NT2/D1 (cell line): ENCODE measurements around the gene ATP5MC2.
A peak's percentile ranks its signal among the peaks of the same experiment; 100 is the strongest.

Experiments
- DNase-seq: peaks from one replicate; pipeline ENCODE4 v3.0.0-alpha.2; 2011; ENCODE audit warnings: low read depth, low spot score
- H3K27me3 ChIP-seq: 2 replicates; pipeline ENCODE4 v1.6.0; 2011; ENCODE audit warnings: mild to moderate bottlenecking; ENCODE audit not compliant: insufficient read length, insufficient read depth
- H3K36me3 ChIP-seq: 2 replicates; pipeline ENCODE4 v1.6.1; 2011; ENCODE audit warnings: mild to moderate bottlenecking, low read length, mixed read lengths; ENCODE audit not compliant: insufficient read depth, insufficient read length
- H3K4me1 ChIP-seq: 2 replicates; pipeline ENCODE4 v1.5.1; 2011; ENCODE audit not compliant: insufficient read depth, insufficient read length
- H3K4me3 ChIP-seq: 2 replicates; pipeline ENCODE4 v1.5.1; 2011; ENCODE audit warnings: low read depth; ENCODE audit not compliant: insufficient read length
- H3K9ac ChIP-seq: 2 replicates; pipeline ENCODE4 v1.6.0; 2011; ENCODE audit warnings: low read depth; ENCODE audit not compliant: insufficient read length
- H3K9me3 ChIP-seq: 2 replicates; pipeline ENCODE4 v1.5.1; 2011; ENCODE audit warnings: mild to moderate bottlenecking, low read length; ENCODE audit not compliant: insufficient read depth
- SUZ12 ChIP-seq: IDR thresholded peaks from 2 replicates; pipeline ENCODE4 v1.6.1; 2011; ENCODE audit not compliant: insufficient read length, insufficient read depth; ENCODE audit errors: extremely low read depth
- YY1 ChIP-seq: IDR thresholded peaks from 2 replicates; pipeline ENCODE4 v1.6.1; 2011; ENCODE audit not compliant: insufficient read length, insufficient read depth
- ZNF274 ChIP-seq: IDR thresholded peaks from 2 replicates; pipeline ENCODE4 v1.6.1; 2011; ENCODE audit warnings: mild to moderate bottlenecking, low read depth, low read length

ATP5MC2 gene

DNA sequence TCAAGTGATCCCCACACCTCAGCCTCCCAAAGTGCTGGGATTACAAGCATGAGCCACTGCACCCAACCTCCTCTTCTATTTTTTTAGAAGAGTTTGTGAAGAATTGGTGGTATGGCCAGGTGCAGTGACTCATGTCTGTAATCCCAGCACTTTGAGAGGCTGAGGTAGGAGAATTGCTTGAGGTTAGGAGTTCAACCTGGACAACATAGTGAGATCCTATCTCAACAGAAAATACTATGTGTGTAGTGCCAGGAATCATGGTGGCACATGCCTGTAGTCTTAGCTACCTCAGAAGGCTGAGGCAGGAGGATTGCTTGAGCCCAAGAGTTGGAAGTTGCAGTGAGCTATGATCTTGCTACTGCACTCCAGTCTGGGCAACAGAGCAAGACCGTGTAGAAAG, 44.2 kb downstream of the ATP5MC2 start:
- TF ChIP-seq SUZ12 (no peak), YY1 (no peak), ZNF274 (no peak)
- Histone ChIP-seq H3K9ac (no peak overlapping the region), H3K4me3 (no peak overlapping the region), H3K9me3 (no peaks in the 10 kb centered on the region), H3K36me3 (no peaks in the 10 kb centered on the region), H3K4me1 (no peaks in the 10 kb centered on the region), H3K27me3 (no peaks in the 10 kb centered on the region)
- DNase-seq, result no peak

DNA sequence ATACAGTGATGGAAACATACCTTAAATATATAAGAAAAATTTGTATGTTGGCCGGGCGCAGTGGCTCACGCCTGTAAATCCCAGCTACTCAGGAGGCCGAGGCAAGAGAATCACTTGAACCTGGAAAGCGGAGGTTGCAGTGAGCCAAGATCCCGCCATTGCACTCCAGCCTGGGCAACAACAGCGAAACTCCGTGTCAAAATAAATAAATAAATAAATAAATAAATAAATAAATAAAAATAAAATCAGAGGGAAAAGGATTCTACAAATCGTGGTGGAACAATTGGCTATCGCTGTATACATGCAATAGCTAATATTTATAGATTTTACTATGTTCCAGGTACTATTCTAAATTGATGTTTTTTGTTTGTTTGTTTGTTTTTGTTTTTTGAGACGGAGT, 48.0 kb downstream of the ATP5MC2 start:
- H3K36me3 ChIP-seq, result no peaks in the 10 kb centered on the region
- H3K9me3 ChIP-seq, result no peaks in the 10 kb centered on the region
- H3K9ac ChIP-seq, result no peak overlapping the region
- TF ChIP-seq SUZ12 (no peak), YY1 (no peak), ZNF274 (no peak)
- H3K4me1 ChIP-seq, result no peaks in the 10 kb centered on the region
- no peak for DNase-seq
- no peaks in the 10 kb centered on the region for H3K27me3 ChIP-seq
- H3K4me3 ChIP-seq, result no peak overlapping the region

DNA sequence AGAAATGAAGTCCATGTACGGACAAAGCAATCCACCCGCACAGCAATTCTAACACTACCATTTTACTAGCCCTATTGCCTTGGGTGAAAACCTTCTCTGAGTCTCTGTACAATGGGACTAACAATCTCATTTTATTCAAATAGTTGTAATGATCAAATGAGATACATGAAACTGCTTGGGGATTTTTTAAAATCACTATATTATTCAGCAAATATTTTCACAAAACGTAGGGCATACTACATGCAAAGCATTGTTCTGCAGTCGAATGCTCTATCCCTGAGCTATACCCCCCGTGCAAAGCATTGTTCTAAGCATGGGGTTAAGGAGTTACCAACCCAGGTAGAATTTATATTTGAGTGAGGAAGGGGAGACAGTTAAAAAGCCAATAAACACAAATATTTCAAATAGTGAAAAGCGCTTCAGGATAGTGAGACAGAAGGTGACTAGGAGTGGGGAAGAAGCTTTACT, 49.1 kb downstream of the ATP5MC2 start:
- H3K4me1 ChIP-seq, result no peaks in the 10 kb centered on the region
- no peaks in the 10 kb centered on the region for H3K27me3 ChIP-seq
- H3K9ac ChIP-seq, result peak overlapping the region; percentile 92
- H3K9me3 ChIP-seq, result no peaks in the 10 kb centered on the region
- peak overlapping the region; percentile 71 for H3K4me3 ChIP-seq
- no peak for DNase-seq
- H3K36me3 ChIP-seq, result no peaks in the 10 kb centered on the region
- TF ChIP-seq ZNF274 (no peak), SUZ12 (no peak), YY1 (no peak)

DNA sequence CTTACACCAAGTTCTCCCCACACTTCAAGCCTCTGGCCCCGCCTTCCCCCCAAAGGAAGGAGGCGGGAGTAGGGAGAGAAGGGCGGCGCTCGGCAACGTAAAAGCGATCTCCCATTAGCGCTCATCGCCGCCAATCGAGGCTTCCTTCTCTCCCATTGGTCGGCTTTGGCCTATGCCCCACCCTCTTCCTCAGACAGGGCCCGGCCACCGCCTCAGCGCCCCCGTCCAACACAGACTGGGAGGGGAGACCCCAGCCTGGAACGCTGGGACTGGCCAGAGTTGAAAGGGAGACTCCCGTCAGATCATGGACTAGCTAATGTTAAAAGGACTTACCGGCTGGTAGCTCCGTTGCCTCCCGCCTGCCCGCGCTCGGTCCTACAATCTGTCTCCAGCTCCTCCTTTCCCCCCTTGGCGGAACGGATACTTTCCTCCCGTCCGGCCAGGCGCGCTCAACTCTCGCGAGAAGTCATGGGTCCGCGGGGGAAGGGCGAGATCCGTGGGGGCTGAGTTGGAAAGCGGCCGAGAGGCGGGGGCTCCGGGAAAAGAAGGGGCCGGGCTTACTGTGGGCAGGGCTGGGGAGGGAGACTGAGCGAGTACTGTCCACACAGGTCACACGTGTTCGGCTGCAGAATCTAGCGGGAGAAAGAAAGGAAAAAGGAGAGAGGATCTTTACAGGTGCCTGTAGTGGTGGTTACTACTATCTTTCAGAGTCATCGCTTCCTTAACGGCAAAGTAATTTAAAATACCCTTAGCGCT, 49.8 kb downstream of the ATP5MC2 start, which contains the start of gene ATF7:
ATF7 (minus strand) TSS at position 437 of the 756 bp plus-strand sequence. CDS start 25,382 bp downstream, outside the sequence.
- Histone ChIP-seq H3K4me3 (peak within 1 kb of the TSS; percentile 71), H3K27me3 (no peaks in the 10 kb centered on the region), H3K9ac (peak within 1 kb of the TSS; percentile 92), H3K36me3 (no peaks in the 10 kb centered on the region), H3K9me3 (no peaks in the 10 kb centered on the region), H3K4me1 (no peaks in the 10 kb centered on the region)
- DNase-seq, result peak; percentile 97
- TF ChIP-seq SUZ12 (no peak), ZNF274 (no peak), YY1 (no peak)

DNA sequence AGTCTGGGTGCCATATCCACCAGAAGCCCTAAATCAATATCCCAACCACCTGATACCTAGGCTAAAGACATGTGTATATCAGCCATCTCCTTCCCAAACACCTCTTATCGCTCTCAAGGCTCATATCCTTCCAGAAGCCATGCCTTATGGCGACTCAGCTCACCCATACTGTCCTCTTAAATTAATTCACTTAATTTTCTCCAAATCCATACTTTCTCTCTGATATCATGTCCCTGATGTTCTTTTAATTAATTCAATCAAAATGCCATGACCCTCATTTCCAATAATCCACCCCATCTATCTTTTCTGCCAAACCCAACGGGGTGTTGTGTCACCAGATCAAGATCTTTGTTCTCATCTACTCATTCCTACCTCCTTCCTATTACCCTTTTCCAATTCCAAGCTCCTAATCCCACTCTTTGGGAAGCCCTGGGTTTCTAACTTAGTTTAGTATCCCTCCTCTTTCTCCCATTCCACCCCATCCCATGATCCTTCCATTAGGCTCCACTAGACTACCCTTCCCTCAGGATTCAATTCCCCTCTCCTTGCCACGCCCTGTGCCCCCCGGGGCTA, 50.4 kb downstream of the ATP5MC2 start:
- peak overlapping the region; percentile 31 for H3K4me3 ChIP-seq
- no peaks in the 10 kb centered on the region for H3K36me3 ChIP-seq
- DNase-seq, result no peak
- H3K4me1 ChIP-seq, result no peaks in the 10 kb centered on the region
- no peak for TF ChIP-seq YY1
- TF ChIP-seq ZNF274, result no peak
- no peak for TF ChIP-seq SUZ12
- H3K27me3 ChIP-seq, result no peaks in the 10 kb centered on the region
- no peaks in the 10 kb centered on the region for H3K9me3 ChIP-seq
- H3K9ac ChIP-seq, result peak overlapping the region; percentile 14

DNA sequence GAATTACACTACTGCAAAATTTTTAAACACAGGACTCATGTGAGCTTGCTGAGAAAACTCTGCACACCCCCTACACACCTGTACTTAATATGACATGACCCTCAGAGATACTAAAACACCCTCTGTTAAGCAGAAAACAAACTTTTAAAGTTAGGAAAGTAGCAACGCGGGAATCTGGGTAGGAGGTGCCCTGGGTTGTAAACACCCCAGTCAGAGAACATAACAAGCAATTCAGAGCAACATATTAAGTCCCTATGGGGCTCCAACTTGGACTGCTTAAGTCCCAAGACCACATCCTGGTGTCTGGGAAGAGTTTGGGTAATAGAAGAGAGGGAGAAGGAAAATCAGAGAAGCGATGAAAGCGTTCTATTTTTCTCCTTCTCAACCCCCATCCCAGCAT, 50.9 kb downstream of the ATP5MC2 start:
- Histone ChIP-seq H3K4me3 (peak overlapping the region; percentile 31), H3K36me3 (no peaks in the 10 kb centered on the region), H3K9ac (no peak overlapping the region), H3K27me3 (no peaks in the 10 kb centered on the region), H3K9me3 (no peaks in the 10 kb centered on the region), H3K4me1 (no peaks in the 10 kb centered on the region)
- TF ChIP-seq ZNF274 (no peak), SUZ12 (no peak), YY1 (no peak)
- no peak for DNase-seq

DNA sequence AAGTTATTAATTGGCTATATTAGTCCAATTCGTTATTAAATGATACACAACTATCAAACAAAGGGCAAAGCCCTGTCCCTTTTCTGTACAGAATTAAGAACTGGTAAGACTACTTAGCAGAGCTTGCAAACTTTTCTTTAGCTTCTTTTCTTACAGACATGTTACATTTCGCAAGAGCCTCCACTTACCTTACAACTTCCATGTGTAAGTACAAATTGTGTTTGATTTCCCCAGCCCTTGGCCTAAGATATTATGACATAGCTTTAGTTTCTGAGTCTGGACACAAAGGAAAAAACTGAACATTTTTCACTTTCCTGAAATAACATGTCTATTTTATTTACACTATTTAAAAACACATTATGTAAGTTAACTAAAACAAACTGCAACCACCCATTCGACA, 51.4 kb downstream of the ATP5MC2 start:
- H3K36me3 ChIP-seq, result no peaks in the 10 kb centered on the region
- TF ChIP-seq SUZ12 (no peak), YY1 (no peak), ZNF274 (no peak)
- no peak overlapping the region for H3K9ac ChIP-seq
- DNase-seq, result no peak
- H3K4me1 ChIP-seq, result no peaks in the 10 kb centered on the region
- no peaks in the 10 kb centered on the region for H3K27me3 ChIP-seq
- no peaks in the 10 kb centered on the region for H3K9me3 ChIP-seq
- H3K4me3 ChIP-seq, result no peak overlapping the region
